ENCODE measurements around the gene FAM111A. TPM values are rescaled to one million over a fixed set of nuclear protein-coding genes. Genes with fewer than 3 reads are reported as not detected.

FAM111A gene
- total RNA-seq, 1 experiment from 2014 or later = 159 TPM

DNA sequence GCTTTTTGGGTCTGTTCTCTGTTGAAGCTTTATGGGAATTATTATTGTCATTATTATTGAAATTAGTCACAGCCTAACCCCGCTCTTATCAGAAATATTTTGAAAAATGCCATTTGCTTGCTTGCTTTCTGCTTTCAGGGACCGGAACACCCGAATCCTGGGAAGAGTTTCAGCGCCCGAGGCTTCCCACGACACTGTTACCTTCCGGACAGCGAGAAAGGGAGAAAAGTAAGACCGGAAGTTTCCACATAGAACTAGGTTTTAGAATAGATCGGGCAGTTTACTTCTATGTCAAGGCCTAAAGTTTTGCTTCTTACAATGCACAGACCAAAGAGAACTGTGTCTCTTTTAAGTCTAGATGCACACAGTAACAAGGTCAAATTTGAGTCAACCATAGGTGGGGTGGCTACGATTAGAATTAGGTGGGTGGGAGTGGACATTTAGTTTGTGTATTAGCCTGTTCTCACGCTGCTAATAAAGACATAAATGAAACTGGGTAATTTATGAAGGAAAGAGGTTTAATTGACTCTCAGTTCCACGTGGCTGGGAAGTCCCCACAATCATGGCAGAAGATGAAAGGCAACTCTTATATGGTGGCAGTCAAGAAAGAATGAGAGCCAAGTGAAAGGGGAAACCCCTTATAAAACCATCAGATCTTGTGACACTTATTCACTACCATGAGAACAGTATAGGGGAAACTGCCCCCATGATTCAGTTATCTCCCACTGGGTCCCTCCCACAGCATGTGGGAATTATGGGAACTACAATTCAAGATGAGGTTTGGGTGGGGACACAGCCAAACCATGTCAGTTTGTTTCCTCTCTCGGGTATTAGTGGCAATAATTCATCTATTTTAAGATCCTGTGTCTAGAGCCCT is 57.1 kb downstream of the FAM111A start:
- no peak for DNase-seq (ENCODE audit: low read depth)

DNA sequence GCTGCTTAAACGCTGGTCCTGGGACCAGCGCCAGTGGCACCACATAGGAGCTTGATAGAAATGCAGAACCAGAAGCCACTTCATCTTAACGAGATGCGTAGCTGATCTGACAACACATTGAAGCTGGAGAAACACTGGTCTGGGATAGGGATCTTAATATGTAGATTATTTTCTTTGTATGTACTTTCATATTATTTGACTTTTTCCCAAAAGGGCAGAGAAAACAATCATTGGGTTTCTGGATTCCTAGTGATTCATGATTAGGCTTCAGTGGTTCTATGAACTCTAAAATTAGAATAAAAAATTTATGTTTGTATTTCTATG is 57.7 kb downstream of the FAM111A start:
- DNase-seq (ENCODE audit: low read depth) = no peak

DNA sequence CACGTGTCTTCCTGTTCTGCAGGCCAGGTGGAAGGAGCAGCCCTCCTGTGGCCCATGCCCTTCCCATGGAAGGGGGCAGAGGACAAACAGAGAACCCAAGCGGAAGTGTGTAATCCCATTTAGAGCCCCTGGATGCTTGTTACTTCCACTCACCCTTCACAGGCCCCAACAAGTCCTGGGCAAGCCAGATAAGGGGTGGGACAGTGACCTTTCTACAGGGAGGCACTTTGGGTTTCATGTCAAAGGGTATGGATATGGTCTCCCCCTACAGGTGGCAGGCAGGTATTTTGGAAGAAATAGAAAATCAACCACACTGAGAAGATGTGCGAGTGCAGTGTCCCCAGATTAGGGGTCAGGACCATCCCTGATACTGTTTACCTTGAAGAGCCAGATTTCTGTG is 58.7 kb downstream of the FAM111A start:
- no peak for DNase-seq (ENCODE audit: low read depth)

Other genes with a start within 250 kb of the FAM111A start
- gene GLYATL1, start 203.4 kb upstream of the FAM111A start, total RNA-seq (2014; rRNA removed; shearing (Covaris generic)) = 0.12 and 1.9 TPM in 2 replicates
- not detected in 2 replicates for gene GLYATL1B, start 56.5 kb upstream of the FAM111A start, total RNA-seq (2014; rRNA removed; shearing (Covaris generic))
- 42.2 and 44.2 TPM in 2 replicates for gene FAM111B, start 35.6 kb upstream of the FAM111A start, total RNA-seq (2014; rRNA removed; shearing (Covaris generic))
- gene DTX4, start 29.3 kb downstream of the FAM111A start, total RNA-seq (2014; rRNA removed; shearing (Covaris generic)) = 0.37 and 0.39 TPM in 2 replicates
- not detected in 2 replicates for gene MPEG1, start 70.1 kb downstream of the FAM111A start, total RNA-seq (2014; rRNA removed; shearing (Covaris generic))
- gene OR5AN1, start 216.0 kb downstream of the FAM111A start, total RNA-seq (2014; rRNA removed; shearing (Covaris generic)) = not detected in 2 replicates

All from M059J (cell line).